Esophagus (tissue), 2 donors: ENCODE results near the gene ADAMTSL2. TPM values are rescaled to one million over a fixed set of nuclear protein-coding genes. Genes with fewer than 3 reads are reported as not detected.

Experiments
- H3K27ac ChIP-seq, 2 donors: one replicate each; pipeline ENCODE4 v1.5.1; 2013; ENCODE audit warnings: low read depth in 2 of 2, mild to moderate bottlenecking in 2 of 2, inconsistent platforms in 1 of 2, low read length in 1 of 2, moderate library complexity in 1 of 2
- H3K27me3 ChIP-seq, 2 donors: one replicate each; pipeline ENCODE4 v1.6.1; 2013; ENCODE audit warnings: low read length in 2 of 2, control low read depth in 1 of 2, mild to moderate bottlenecking in 1 of 2; ENCODE audit not compliant: insufficient read depth in 2 of 2, control insufficient read depth in 1 of 2
- H3K36me3 ChIP-seq, 2 donors: one replicate each; pipeline ENCODE4 v1.6.1; 2013; ENCODE audit warnings: low read length in 1 of 2; ENCODE audit not compliant: control insufficient read depth in 2 of 2, insufficient read depth in 2 of 2
- H3K4me1 ChIP-seq, 2 donors: one replicate each; pipeline ENCODE4 v1.6.1; 2013; ENCODE audit warnings: low read length in 1 of 2; ENCODE audit not compliant: control insufficient read depth in 2 of 2, insufficient read depth in 2 of 2
- H3K4me3 ChIP-seq, 2 donors: one replicate each; pipeline ENCODE4 v1.5.1; 2013; ENCODE audit warnings: low read length in 2 of 2, mild to moderate bottlenecking in 2 of 2, low read depth in 1 of 2, moderate library complexity in 1 of 2
- H3K9me3 ChIP-seq, 2 donors: one replicate each; pipeline ENCODE4 v1.6.1; 2013; ENCODE audit warnings: mild to moderate bottlenecking in 2 of 2, low read depth in 1 of 2, low read length in 1 of 2, moderate library complexity in 1 of 2; ENCODE audit not compliant: control insufficient read depth in 2 of 2, insufficient read depth in 1 of 2
- WGBS, 2 donors: extraction: QIAGEN DNeasy Blood & Tissue Kit; methylation state at CpG; one replicate each; pipeline ENCODE4 v1.1.7; 2013; 5-methylcytosine and 5-hydroxymethylcytosine counted together
- polyA plus RNA-seq, 2 donors: library from polyadenylated mRNA; stranded (reverse); fragments of 200-250 nt; gene quantifications; one replicate each; pipeline ENCODE4 v1.2.3, GENCODE V29; 2013
- donor health status: healthy with polysubstance abuse.
- donor health status: Bipolar disorder and iron deficiency.

The ADAMTSL2 gene
- polyA plus RNA-seq, 2 donors = 0.60 to 1.0 TPM

DNA sequence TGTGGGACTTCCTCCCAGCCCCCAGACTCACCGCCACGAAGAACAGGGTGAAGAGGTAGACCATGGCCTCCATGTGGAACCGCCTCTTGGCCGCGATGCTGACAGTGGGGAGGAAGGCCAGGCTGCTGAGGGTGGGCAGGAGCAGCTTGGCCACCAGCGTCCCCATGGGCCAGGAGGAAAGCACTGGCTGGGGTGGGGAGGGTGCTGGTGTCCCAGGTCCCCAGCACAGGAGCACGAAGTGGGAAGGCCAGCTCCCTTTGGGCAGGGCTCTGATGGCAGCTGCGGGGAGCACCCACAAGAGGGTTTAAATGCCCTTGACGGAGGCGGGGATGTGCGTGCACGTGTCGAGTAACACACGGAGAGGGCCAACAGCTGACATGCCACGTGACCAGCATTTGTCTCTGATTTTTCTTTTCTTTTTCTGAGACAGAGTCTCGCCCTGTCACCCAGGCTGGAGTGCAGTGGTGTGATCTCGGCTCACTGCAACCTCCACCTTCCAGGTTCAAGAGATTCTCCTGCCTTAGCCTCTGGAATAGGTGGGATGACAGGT lies 9.8 kb upstream of the ADAMTSL2 start, which contains the start of gene MYMK:
MYMK (minus strand) TSS at position 281 of the 550 bp plus-strand sequence; CDS start at position 166, 115 bp downstream.
- WGBS, 2 donors = 95 to 96% methylated on average over 17 of the region's 17 CpGs

DNA sequence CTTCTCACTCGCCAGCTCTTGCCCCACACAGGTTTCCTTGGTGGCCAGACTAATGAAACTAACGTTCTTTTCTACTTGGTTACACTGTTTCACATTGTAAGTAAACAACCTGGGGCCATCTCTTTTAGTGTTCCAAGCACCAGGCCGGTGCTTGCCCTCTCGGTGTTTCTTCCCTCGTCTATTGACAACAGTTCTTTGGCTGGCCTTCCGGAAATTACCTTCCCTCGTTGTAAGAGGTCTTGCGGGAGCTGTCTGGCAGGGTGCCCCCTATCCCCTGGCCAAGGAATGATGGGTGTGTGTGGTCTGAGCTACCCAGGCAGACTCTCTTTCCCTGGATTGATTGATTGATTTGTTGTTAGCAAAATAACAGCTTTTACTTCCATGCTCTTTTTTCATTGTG lies 8.8 kb upstream of the ADAMTSL2 start:
- no peak overlapping the region for H3K4me3 ChIP-seq
- no peaks in the 10 kb centered on the region for H3K36me3 ChIP-seq
- H3K9me3 ChIP-seq = no peaks in the 10 kb centered on the region
- H3K4me1 ChIP-seq = peaks cover 0 to 9% of the 10 kb centered on the region in 2 donors
- no peaks in the 10 kb centered on the region for H3K27me3 ChIP-seq
- WGBS, 2 donors = 40 to 57% methylated on average over 8 of the region's 8 CpGs
- H3K27ac ChIP-seq = no peak overlapping the region

More for the DNA sequence above, 9.8 kb upstream of the ADAMTSL2 start, which contains the start of gene MYMK:
- Histone ChIP-seq H3K4me1 (peaks cover 0 to 12% of the 10 kb centered on the region in 2 donors), H3K4me3 (no peak within 1 kb of the TSS), H3K27ac (no peak within 1 kb of the TSS), H3K36me3 (no peaks in the 10 kb centered on the region), H3K27me3 (no peaks in the 10 kb centered on the region), H3K9me3 (no peaks in the 10 kb centered on the region)

DNA sequence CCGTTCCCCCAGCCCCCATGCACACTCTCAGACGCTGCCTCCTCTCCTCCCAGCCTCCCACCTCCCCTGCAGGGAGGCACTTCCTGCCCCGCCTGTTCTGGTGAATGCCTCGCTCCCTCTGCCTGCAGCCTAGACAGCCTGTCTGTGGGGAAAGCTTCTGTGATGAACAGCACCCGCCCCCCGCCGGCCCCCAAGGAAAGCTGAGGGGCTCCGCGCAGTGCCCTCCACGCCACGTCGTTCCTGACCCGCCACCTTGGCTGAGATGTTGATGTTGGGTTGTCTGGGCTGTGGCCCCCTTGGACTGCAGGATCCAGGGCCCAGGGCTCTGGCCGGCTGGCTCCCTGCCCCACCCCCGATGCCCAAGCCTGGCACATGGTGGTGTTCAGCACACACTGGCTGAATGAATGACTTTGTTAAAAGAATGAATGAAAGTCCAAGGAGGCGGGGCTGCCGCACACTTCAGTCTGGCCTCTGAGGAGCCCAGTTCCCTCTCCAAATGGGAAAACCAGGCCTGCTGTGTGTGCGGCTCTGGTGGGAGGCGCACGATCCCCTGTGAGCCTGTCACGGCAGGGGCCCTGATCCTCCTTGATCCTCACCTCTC lies 7.7 kb upstream of the ADAMTSL2 start:
- Histone ChIP-seq H3K27me3 (no peaks in the 10 kb centered on the region), H3K27ac (no peak overlapping the region), H3K9me3 (no peaks in the 10 kb centered on the region), H3K4me3 (no peak overlapping the region), H3K4me1 (peaks cover 0 to 9% of the 10 kb centered on the region in 2 donors), H3K36me3 (no peaks in the 10 kb centered on the region)
- 51 to 52% methylated on average over 16 to 21 of the region's 21 CpGs for WGBS, 2 donors

- Histone ChIP-seq H3K4me3 (no peak overlapping the region), H3K36me3 (no peaks in the 10 kb centered on the region), H3K9me3 (no peaks in the 10 kb centered on the region), H3K27ac (no peak overlapping the region), H3K4me1 (peaks cover 0 to 9% of the 10 kb centered on the region in 2 donors), H3K27me3 (no peaks in the 10 kb centered on the region)
- 45 to 61% methylated on average over 17 to 18 of the region's 18 CpGs for WGBS, 2 donors
Measured at GRCh38 chr9:133527444-133527920, 7.0 kb upstream of the ADAMTSL2 start.

- no peaks in the 10 kb centered on the region for H3K36me3 ChIP-seq
- no peaks in the 10 kb centered on the region for H3K27me3 ChIP-seq
- H3K4me3 ChIP-seq = no peak overlapping the region
- WGBS, 2 donors = 67 to 68% methylated on average over 22 of the region's 22 CpGs
- H3K4me1 ChIP-seq = peaks cover 0 to 9% of the 10 kb centered on the region in 2 donors
- H3K27ac ChIP-seq = no peak overlapping the region
- H3K9me3 ChIP-seq = no peaks in the 10 kb centered on the region
Measured at GRCh38 chr9:133528001-133528875, 6.3 kb upstream of the ADAMTSL2 start.

- Histone ChIP-seq H3K4me3 (no peak overlapping the region), H3K9me3 (no peaks in the 10 kb centered on the region), H3K27ac (no peak overlapping the region), H3K4me1 (peaks cover 0 to 9% of the 10 kb centered on the region in 2 donors), H3K36me3 (no peaks in the 10 kb centered on the region), H3K27me3 (no peaks in the 10 kb centered on the region)
- WGBS, 2 donors = 66 to 75% methylated on average over 11 of the region's 11 CpGs
Measured at GRCh38 chr9:133528876-133529241, 5.6 kb upstream of the ADAMTSL2 start.

- H3K27me3 ChIP-seq = no peaks in the 10 kb centered on the region
Measured at GRCh38 chr9:133529457-133529856, 5.0 kb upstream of the ADAMTSL2 start.

GRCh38 chr9:133529874-133530273 lies 4.6 kb upstream of the ADAMTSL2 start:
- H3K4me3 ChIP-seq = no peak overlapping the region
- H3K27ac ChIP-seq = no peak overlapping the region
- WGBS, 2 donors = 83 to 90% methylated on average over 7 of the region's 7 CpGs
- H3K4me1 ChIP-seq = peaks cover 0 to 9% of the 10 kb centered on the region in 2 donors
- no peaks in the 10 kb centered on the region for H3K27me3 ChIP-seq
- H3K9me3 ChIP-seq = no peaks in the 10 kb centered on the region
- no peaks in the 10 kb centered on the region for H3K36me3 ChIP-seq

More at GRCh38 chr9:133529457-133529856, 5.0 kb upstream of the ADAMTSL2 start:
- Histone ChIP-seq H3K4me1 (peaks cover 0 to 9% of the 10 kb centered on the region in 2 donors), H3K36me3 (no peaks in the 10 kb centered on the region), H3K9me3 (no peaks in the 10 kb centered on the region), H3K27ac (no peak overlapping the region), H3K4me3 (no peak overlapping the region)
- 80 to 88% methylated on average over 7 of the region's 7 CpGs for WGBS, 2 donors

DNA sequence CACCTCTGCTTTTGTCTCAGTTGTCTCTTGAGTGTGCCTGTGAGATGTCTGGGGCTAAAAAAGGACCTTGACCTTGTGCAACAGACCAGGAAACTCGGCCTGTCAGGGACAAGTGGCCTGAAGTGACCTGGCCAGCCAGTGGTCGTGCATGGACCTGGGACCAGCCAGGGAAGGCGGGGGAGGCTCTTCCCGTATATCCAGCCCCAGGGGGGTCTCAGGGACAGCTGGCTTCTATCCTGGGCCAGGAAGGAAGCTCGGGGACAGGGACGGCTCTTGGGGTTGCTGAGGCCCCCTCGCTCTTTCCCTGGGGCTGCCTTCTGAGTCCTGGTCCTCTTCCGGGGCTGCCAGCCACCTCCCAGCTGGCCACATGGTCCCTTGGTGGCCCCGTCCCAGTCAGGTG lies 3.2 kb upstream of the ADAMTSL2 start:
- Histone ChIP-seq H3K36me3 (no peaks in the 10 kb centered on the region), H3K27ac (no peak overlapping the region), H3K4me1 (peaks cover 2 to 9% of the 10 kb centered on the region in 2 donors), H3K9me3 (no peaks in the 10 kb centered on the region), H3K27me3 (no peaks in the 10 kb centered on the region), H3K4me3 (no peak overlapping the region)
- WGBS, 2 donors = 77% methylated on average over 9 of the region's 9 CpGs
